ENCODE results near the gene DDAH1.

Gene DDAH1

GRCh38 chr1:85328713-85329397 lies 136.1 kb downstream of the DDAH1 start:
- DNase-seq (ENCODE audit: low read depth in 2 of 2), result no peak

GRCh38 chr1:85327759-85328158 lies 137.2 kb downstream of the DDAH1 start:
- DNase-seq (ENCODE audit: low read depth in 2 of 2), result no peak

- DNase-seq (ENCODE audit: low read depth in 2 of 2), result no peak
These were observed 138.1 kb downstream of the DDAH1 start for GRCh38 chr1:85326851-85327250.

GRCh38 chr1:85326336-85326735 lies 138.6 kb downstream of the DDAH1 start:
- DNase-seq (ENCODE audit: low read depth in 2 of 2), result no peak

- DNase-seq (ENCODE audit: low read depth in 2 of 2), result no peak
These were observed 139.0 kb downstream of the DDAH1 start for GRCh38 chr1:85325920-85326319.

- no peak for DNase-seq (ENCODE audit: low read depth in 2 of 2)
These were observed 141.2 kb downstream of the DDAH1 start for GRCh38 chr1:85323770-85324169.

- no peak for DNase-seq (ENCODE audit: low read depth in 2 of 2)
These were observed 142.3 kb downstream of the DDAH1 start for GRCh38 chr1:85322655-85323054.

- peak in 1 of 2 donors; percentile 26 for DNase-seq (ENCODE audit: low read depth in 2 of 2)
These were observed 143.6 kb downstream of the DDAH1 start for GRCh38 chr1:85321237-85321964.

- DNase-seq (ENCODE audit: low read depth in 2 of 2), result no peak
These were observed 144.4 kb downstream of the DDAH1 start for GRCh38 chr1:85320371-85321131.

- no peak for DNase-seq (ENCODE audit: low read depth in 2 of 2)
These were observed 145.0 kb downstream of the DDAH1 start for GRCh38 chr1:85319931-85320330.

GRCh38 chr1:85319491-85319890 lies 145.5 kb downstream of the DDAH1 start:
- DNase-seq (ENCODE audit: low read depth in 2 of 2), result no peak

GRCh38 chr1:85318217-85318616 lies 146.7 kb downstream of the DDAH1 start:
- no peak for DNase-seq (ENCODE audit: low read depth in 2 of 2)

GRCh38 chr1:85317560-85317959 lies 147.4 kb downstream of the DDAH1 start:
- no peak for DNase-seq (ENCODE audit: low read depth in 2 of 2)

- no peak for DNase-seq (ENCODE audit: low read depth in 2 of 2)
These were observed 148.6 kb downstream of the DDAH1 start for GRCh38 chr1:85316321-85316720.

- DNase-seq (ENCODE audit: low read depth in 2 of 2), result no peak
These were observed 149.2 kb downstream of the DDAH1 start for GRCh38 chr1:85315789-85316188.

GRCh38 chr1:85314726-85315125 lies 150.2 kb downstream of the DDAH1 start:
- DNase-seq (ENCODE audit: low read depth in 2 of 2), result no peak

- DNase-seq (ENCODE audit: low read depth in 2 of 2), result no peak
These were observed 150.9 kb downstream of the DDAH1 start for GRCh38 chr1:85313888-85314696.

GRCh38 chr1:85311818-85312217 lies 153.1 kb downstream of the DDAH1 start:
- DNase-seq (ENCODE audit: low read depth in 2 of 2), result no peak

GRCh38 chr1:85308833-85309350 lies 156.1 kb downstream of the DDAH1 start:
- DNase-seq (ENCODE audit: low read depth in 2 of 2), result no peak

GRCh38 chr1:85307987-85308832 lies 156.7 kb downstream of the DDAH1 start:
- DNase-seq (ENCODE audit: low read depth in 2 of 2), result peak; percentile 61 to 63

- no peak for DNase-seq (ENCODE audit: low read depth in 2 of 2)
These were observed 158.7 kb downstream of the DDAH1 start for GRCh38 chr1:85306236-85306635.
